Bronchial epithelial cell (primary cell): ENCODE results near the gene ABCA7. TPM values are rescaled to one million over a fixed set of nuclear protein-coding genes. Genes with fewer than 3 reads are reported as not detected.

Experiments
- DNase-seq: peaks from one replicate; pipeline ENCODE4 v3.0.0-alpha.2; 2010; ENCODE audit warnings: low read depth
- FAIRE-seq: peaks from 2 replicates; lab custom pipeline; 2011; peaks lifted over from hg19 to GRCh38; lab: Jason Lieb, UNC
- H3K27me3 ChIP-seq: 2 replicates; pipeline ENCODE4 v1.5.1; 2011; ENCODE audit warnings: low read length; ENCODE audit not compliant: control insufficient read depth, insufficient read depth
- H3K36me3 ChIP-seq: 2 replicates; pipeline ENCODE4 v1.5.1; 2011; ENCODE audit warnings: low read length; ENCODE audit not compliant: control insufficient read depth, insufficient read depth
- H3K4me3 ChIP-seq: 2 replicates; pipeline ENCODE4 v1.5.1; 2011; ENCODE audit warnings: mild to moderate bottlenecking, low read depth, low read length, control low read depth
- CTCF ChIP-seq: IDR thresholded peaks from 2 replicates; pipeline ENCODE4 v1.5.1; 2011; ENCODE audit warnings: mild to moderate bottlenecking, moderate library complexity, low read length, control low read depth, inconsistent platforms; ENCODE audit not compliant: insufficient read depth, severe bottlenecking
- total RNA-seq: library from RNA; depleted of rRNA; stranded (reverse); fragments of >200 nt; gene quantifications from 2 replicates; pipeline ENCODE4 v1.2.1, GENCODE V29; 2014

The ABCA7 gene
- total RNA-seq, 1 donor from 2014 or later, result 6.8 TPM

GRCh38 chr19:1105008-1105872 lies 65.3 kb downstream of the ABCA7 start:
- peak overlapping the region; percentile 89 for H3K4me3 ChIP-seq
- FAIRE-seq, result no peak
- DNase-seq, result no peak
- no peaks in the 10 kb centered on the region for H3K27me3 ChIP-seq
- peaks cover 8% of the 10 kb centered on the region for H3K36me3 ChIP-seq
- no peak for TF ChIP-seq CTCF

GRCh38 chr19:1105873-1106840 lies 66.2 kb downstream of the ABCA7 start:
- Histone ChIP-seq H3K36me3 (peaks cover 13% of the 10 kb centered on the region), H3K4me3 (no peak overlapping the region), H3K27me3 (no peaks in the 10 kb centered on the region)
- no peak for DNase-seq
- no peak for TF ChIP-seq CTCF
- no peak for FAIRE-seq

GRCh38 chr19:1106841-1107660 lies 67.1 kb downstream of the ABCA7 start:
- peaks cover 16% of the 10 kb centered on the region for H3K36me3 ChIP-seq
- H3K4me3 ChIP-seq, result no peak overlapping the region
- DNase-seq, result peak; percentile 38
- no peak for FAIRE-seq
- TF ChIP-seq CTCF, result peak; percentile 45
- H3K27me3 ChIP-seq, result no peaks in the 10 kb centered on the region

GRCh38 chr19:1107661-1108261 lies 67.9 kb downstream of the ABCA7 start:
- FAIRE-seq, result no peak
- DNase-seq, result no peak
- Histone ChIP-seq H3K36me3 (peaks cover 20% of the 10 kb centered on the region), H3K27me3 (no peaks in the 10 kb centered on the region), H3K4me3 (no peak overlapping the region)
- TF ChIP-seq CTCF, result no peak

- no peak for TF ChIP-seq CTCF
- DNase-seq, result no peak
- Histone ChIP-seq H3K36me3 (peaks cover 23% of the 10 kb centered on the region), H3K27me3 (no peaks in the 10 kb centered on the region), H3K4me3 (no peak overlapping the region)
- no peak for FAIRE-seq
These were observed 68.6 kb downstream of the ABCA7 start for GRCh38 chr19:1108291-1109031.
